K562 (cell line): ENCODE measurements around the gene ZDHHC8. TPM values are rescaled to one million over a fixed set of nuclear protein-coding genes. Genes with fewer than 3 reads are reported as not detected.
A peak's percentile ranks its signal among the peaks of the same experiment; 100 is the strongest.

Source experiments
- BDP1 ChIP-seq: IDR thresholded peaks from 3 replicates; pipeline ENCODE4 v1.6.1; 2011; ENCODE audit not compliant: insufficient read length, insufficient read depth
- BRF1 ChIP-seq: IDR thresholded peaks from 3 replicates; pipeline ENCODE4 v1.6.1; 2011; ENCODE audit warnings: borderline replicate concordance, mild to moderate bottlenecking; ENCODE audit not compliant: insufficient read length; ENCODE audit errors: extremely low read depth
- EHMT2 ChIP-seq: fragments of 450-650 bp; IDR thresholded peaks from 2 replicates; pipeline ENCODE4 v1.6.1; 2018; ENCODE audit warnings: antibody characterized with exemption
- ESRRA ChIP-seq: fragments of 450-650 bp; IDR thresholded peaks from 2 replicates; pipeline ENCODE4 v1.6.1; 2014; ENCODE audit warnings: low read depth, mild to moderate bottlenecking, moderate library complexity, borderline replicate concordance
- FIP1L1 ChIP-seq: fragments of 200-400 bp; formaldehyde crosslinking; IDR thresholded peaks from 2 replicates; pipeline ENCODE4 v1.6.1; 2018; ENCODE audit warnings: mild to moderate bottlenecking, low read depth, low read length; ENCODE audit not compliant: poor library complexity, severe bottlenecking
- GATAD2A ChIP-seq: fragments of 450-650 bp; IDR thresholded peaks from 2 replicates; pipeline ENCODE4 v1.6.1; 2017
- NR2C1 ChIP-seq, 2 experiments: fragments of 450-650 bp; IDR thresholded peaks; 2 replicates each; pipeline ENCODE4 v1.6.1; 2017; ENCODE audit warnings: mild to moderate bottlenecking in 2 of 2, antibody characterized with exemption in 1 of 2, inconsistent platforms in 1 of 2, missing compliant biosample characterization in 1 of 2, missing genetic modification characterization in 1 of 2
- POLR2AphosphoS2 ChIP-seq: IDR thresholded peaks from 2 replicates; pipeline ENCODE4 v1.6.1; 2012; ENCODE audit warnings: low read length, improper control_type of control experiment
- PTTG1 ChIP-seq: fragments of 450-650 bp; IDR thresholded peaks from 2 replicates; pipeline ENCODE4 v1.6.1; 2016; ENCODE audit warnings: low read depth, mild to moderate bottlenecking, missing genetic modification characterization, missing compliant biosample characterization
- PYGO2 ChIP-seq: fragments of 450-650 bp; IDR thresholded peaks from 2 replicates; pipeline ENCODE4 v1.6.1; 2016; ENCODE audit warnings: mild to moderate bottlenecking, missing genetic modification characterization, moderate library complexity, missing compliant biosample characterization
- SMAD1 ChIP-seq: fragments of 150-350 bp; IDR thresholded peaks from 2 replicates; pipeline ENCODE4 v1.6.1; 2014; ENCODE audit warnings: low read length, low read depth; ENCODE audit not compliant: partially characterized antibody
- SMAD3 ChIP-seq: fragments of 450-650 bp; formaldehyde crosslinking; conservative IDR thresholded peaks from 2 replicates; pipeline ENCODE4 v1.4.0; 2020; ENCODE audit warnings: mild to moderate bottlenecking
- SMARCC2 ChIP-seq: fragments of 450-650 bp; IDR thresholded peaks from 2 replicates; pipeline ENCODE4 v1.6.1; 2017; ENCODE audit warnings: antibody characterized with exemption, moderate library complexity, mild to moderate bottlenecking, low read depth
- TFAM ChIP-seq: fragments of 250-450 bp; sonication (Bioruptor Pico); conservative IDR thresholded peaks from 2 replicates; pipeline ENCODE4 v1.5.0; 2021; ENCODE audit warnings: mild to moderate bottlenecking, moderate library complexity
- U2AF2 ChIP-seq: fragments of 200-400 bp; formaldehyde crosslinking; optimal IDR thresholded peaks from 2 replicates; pipeline ENCODE3; 2017; ENCODE audit warnings: low read depth, mild to moderate bottlenecking, low read length
- ZC3H8 ChIP-seq: fragments of 450-650 bp; IDR thresholded peaks from 2 replicates; pipeline ENCODE4 v1.6.1; 2017
- ZNF3 ChIP-seq: fragments of 250-450 bp; sonication (Bioruptor Pico); IDR thresholded peaks from 2 replicates; pipeline ENCODE4 v1.5.0; 2021; ENCODE audit warnings: mild to moderate bottlenecking, moderate library complexity
- ZNF41 ChIP-seq: fragments of 250-450 bp; sonication (Bioruptor Pico); conservative IDR thresholded peaks from 2 replicates; pipeline ENCODE4 v1.4.0; 2020; ENCODE audit warnings: mild to moderate bottlenecking
- ZNF75A ChIP-seq: fragments of 450-650 bp; formaldehyde crosslinking; IDR thresholded peaks from 2 replicates; pipeline ENCODE4 v1.4.0; 2020; ENCODE audit warnings: mild to moderate bottlenecking
- ZNF830 ChIP-seq: fragments of 250-450 bp; sonication (Bioruptor Pico); IDR thresholded peaks from 2 replicates; pipeline ENCODE4 v1.5.0; 2021; ENCODE audit warnings: mild to moderate bottlenecking
- polyA plus RNA-seq, 8 experiments: library from polyadenylated mRNA; depleted of rRNA in 4 of 8; stranded (reverse) in 5 of 8; unstranded in 3 of 8; fragments of >200 nt; fragmentation: Nextera tagmentation in 2 of 8; fragmentation: Illumina TruSeq in 1 of 8; extraction: Ambion mirVana in 2 of 8; extraction: Trizol in 1 of 8; gene quantifications; 2 replicates each; pipeline versions ENCODE4 v1.2.1 to v1.2.3, GENCODE V29; 2011 to 2014; ENCODE audit warnings: inconsistent platforms in 1 of 8, missing spikeins in 1 of 8
- total RNA-seq, 7 experiments: library from RNA; depleted of rRNA in 6 of 7; stranded (reverse); fragments of >200 nt in 6 of 7; fragmentation: Illumina TruSeq in 2 of 7; extraction: Trizol in 2 of 7; gene quantifications; 2 replicates each; pipeline versions ENCODE4 v1.2.1 to v1.2.3, GENCODE V29; 2011 to 2021; ENCODE audit warnings: low replicate concordance in 1 of 7
- TF ChIP-seq, protein P1 (sequence below): fragments of 250-450 bp; sonication (Bioruptor Pico); IDR thresholded peaks from 2 replicates; pipeline ENCODE4 v1.4.0; 2020; ENCODE audit warnings: mild to moderate bottlenecking, moderate library complexity
- TF ChIP-seq, protein P2 (sequence below): fragments of 250-450 bp; sonication (Bioruptor Pico); IDR thresholded peaks from 2 replicates; pipeline ENCODE4 v1.6.1; 2021; ENCODE audit warnings: mild to moderate bottlenecking
- TF ChIP-seq, protein P3 (sequence below): sonication (generic); formaldehyde crosslinking; IDR thresholded peaks from 2 replicates; pipeline ENCODE4 v1.8.0; 2022; ENCODE audit warnings: missing genetic modification reagents, mild to moderate bottlenecking, borderline replicate concordance
- TF ChIP-seq, protein P4 (sequence below): fragments of 150-350 bp; conservative IDR thresholded peaks from 2 replicates; pipeline ENCODE4 v1.6.1; 2014; ENCODE audit warnings: low read length

The ZDHHC8 gene
- total and polyA plus RNA-seq, 9 of the 15 experiments (the other 6 are each of a cell fraction or from before 2014, with no cell fraction given): 0.04 to 109 (median 16.4) TPM

DNA sequence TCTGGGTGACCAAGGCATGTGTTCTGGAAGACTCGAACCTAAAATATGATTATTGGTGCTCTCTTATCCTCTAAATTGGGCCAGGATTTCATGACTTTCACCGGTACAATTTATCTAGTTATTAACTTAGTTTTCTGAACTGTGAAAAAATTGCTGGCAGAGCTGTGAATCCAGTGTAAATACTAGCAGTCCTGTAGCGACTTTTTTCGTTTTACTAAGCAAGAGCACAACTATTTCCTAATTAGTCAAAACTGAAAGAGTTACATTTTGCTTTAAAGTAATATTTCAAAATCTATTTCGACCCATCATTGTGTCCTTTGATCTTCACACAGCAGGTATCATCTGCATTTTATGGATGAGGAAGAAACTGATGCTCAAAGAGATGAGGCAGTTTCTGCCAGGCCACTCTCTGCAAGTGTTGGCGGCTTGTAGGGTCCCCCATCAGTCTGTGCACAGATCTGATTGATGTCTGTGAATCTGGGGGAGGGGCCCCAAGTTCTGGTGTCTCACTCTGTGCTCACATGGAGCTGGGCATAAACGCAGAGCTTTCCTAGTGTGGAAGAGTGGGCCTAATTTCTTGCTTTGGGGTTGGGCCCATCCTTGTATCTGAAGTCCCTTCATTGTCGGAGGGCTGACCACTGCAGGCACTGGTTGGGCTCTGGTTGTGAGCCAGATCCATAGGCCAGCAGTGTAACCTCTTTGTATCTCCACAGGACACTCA lies 13.1 kb upstream of the ZDHHC8 start (continued):
- TF ChIP-seq, protein P1, sequence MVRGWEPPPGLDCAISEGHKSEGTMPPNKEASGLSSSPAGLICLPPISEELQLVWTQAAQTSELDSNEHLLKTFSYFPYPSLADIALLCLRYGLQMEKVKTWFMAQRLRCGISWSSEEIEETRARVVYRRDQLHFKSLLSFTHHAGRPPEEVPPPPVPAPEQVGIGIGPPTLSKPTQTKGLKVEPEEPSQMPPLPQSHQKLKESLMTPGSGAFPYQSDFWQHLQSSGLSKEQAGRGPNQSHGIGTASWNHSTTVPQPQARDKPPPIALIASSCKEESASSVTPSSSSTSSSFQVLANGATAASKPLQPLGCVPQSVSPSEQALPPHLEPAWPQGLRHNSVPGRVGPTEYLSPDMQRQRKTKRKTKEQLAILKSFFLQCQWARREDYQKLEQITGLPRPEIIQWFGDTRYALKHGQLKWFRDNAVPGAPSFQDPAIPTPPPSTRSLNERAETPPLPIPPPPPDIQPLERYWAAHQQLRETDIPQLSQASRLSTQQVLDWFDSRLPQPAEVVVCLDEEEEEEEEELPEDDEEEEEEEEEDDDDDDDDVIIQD (CRISPR knock-in tag): no peak
- TF ChIP-seq EHMT2 (no peak), TFAM (CRISPR knock-in tag) (no peak), PYGO2 (no peak), FIP1L1 (no peak), BDP1 (no peak), SMAD3 (CRISPR knock-in tag) (0 out of 2 replicates have a peak, but pooled peaks have one; percentile 35), GATAD2A (no peak), ZNF41 (CRISPR knock-in tag) (peak; percentile 64; the same call in 1 of the 2 replicates), SMAD1 (peak; percentile 11), NR2C1 (IDR thresholded peaks at IDR 0.05) (no peak), NR2C1 (tag; IDR thresholded peaks at IDR 0.05) (no peak), U2AF2 (no peak), ESRRA (no peak), BRF1 (no peak), POLR2AphosphoS2 (peak; percentile 58; the same call in 1 of the 2 replicates), SMARCC2 (no peak), ZC3H8 (peak; percentile 82; the same call in 1 of the 2 replicates), PTTG1 (tag) (no peak), ZNF3 (CRISPR knock-in tag) (no peak), ZNF830 (no peak), ZNF75A (0 out of 2 replicates have a peak, but pooled peaks have one; percentile 26)
- TF ChIP-seq, protein P2, sequence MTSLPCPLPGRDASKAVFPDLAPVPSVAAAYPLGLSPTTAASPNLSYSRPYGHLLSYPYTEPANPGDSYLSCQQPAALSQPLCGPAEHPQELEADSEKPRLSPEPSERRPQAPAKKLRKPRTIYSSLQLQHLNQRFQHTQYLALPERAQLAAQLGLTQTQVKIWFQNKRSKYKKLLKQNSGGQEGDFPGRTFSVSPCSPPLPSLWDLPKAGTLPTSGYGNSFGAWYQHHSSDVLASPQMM: no peak
- TF ChIP-seq, protein P3, sequence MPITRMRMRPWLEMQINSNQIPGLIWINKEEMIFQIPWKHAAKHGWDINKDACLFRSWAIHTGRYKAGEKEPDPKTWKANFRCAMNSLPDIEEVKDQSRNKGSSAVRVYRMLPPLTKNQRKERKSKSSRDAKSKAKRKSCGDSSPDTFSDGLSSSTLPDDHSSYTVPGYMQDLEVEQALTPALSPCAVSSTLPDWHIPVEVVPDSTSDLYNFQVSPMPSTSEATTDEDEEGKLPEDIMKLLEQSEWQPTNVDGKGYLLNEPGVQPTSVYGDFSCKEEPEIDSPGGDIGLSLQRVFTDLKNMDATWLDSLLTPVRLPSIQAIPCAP (CRISPR knock-in tag): no peak
- TF ChIP-seq, protein P4, sequence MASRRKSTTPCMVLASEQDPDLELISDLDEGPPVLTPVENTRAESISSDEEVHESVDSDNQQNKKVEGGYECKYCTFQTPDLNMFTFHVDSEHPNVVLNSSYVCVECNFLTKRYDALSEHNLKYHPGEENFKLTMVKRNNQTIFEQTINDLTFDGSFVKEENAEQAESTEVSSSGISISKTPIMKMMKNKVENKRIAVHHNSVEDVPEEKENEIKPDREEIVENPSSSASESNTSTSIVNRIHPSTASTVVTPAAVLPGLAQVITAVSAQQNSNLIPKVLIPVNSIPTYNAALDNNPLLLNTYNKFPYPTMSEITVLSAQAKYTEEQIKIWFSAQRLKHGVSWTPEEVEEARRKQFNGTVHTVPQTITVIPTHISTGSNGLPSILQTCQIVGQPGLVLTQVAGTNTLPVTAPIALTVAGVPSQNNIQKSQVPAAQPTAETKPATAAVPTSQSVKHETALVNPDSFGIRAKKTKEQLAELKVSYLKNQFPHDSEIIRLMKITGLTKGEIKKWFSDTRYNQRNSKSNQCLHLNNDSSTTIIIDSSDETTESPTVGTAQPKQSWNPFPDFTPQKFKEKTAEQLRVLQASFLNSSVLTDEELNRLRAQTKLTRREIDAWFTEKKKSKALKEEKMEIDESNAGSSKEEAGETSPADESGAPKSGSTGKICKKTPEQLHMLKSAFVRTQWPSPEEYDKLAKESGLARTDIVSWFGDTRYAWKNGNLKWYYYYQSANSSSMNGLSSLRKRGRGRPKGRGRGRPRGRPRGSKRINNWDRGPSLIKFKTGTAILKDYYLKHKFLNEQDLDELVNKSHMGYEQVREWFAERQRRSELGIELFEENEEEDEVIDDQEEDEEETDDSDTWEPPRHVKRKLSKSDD: 0 out of 2 replicates have a peak, but pooled peaks have one; percentile 25
